Liver (tissue), 9 donors: ENCODE data around the gene UBE2F. TPM values are rescaled to one million over a fixed set of nuclear protein-coding genes. Genes with fewer than 3 reads are reported as not detected.

Experiments
- DNase-seq: peaks from one replicate; pipeline ENCODE4 v3.0.0-alpha.2; 2017; ENCODE audit warnings: low spot score
- H3K27ac ChIP-seq, 2 donors: one replicate each; pipeline ENCODE4 v1.7.0; 2013; ENCODE audit warnings: inconsistent platforms in 2 of 2, low read length in 2 of 2, control low read depth in 1 of 2, low read depth in 1 of 2, mild to moderate bottlenecking in 1 of 2
- H3K27me3 ChIP-seq, 4 donors: one replicate each; pipeline versions ENCODE4 v1.6.1 to v1.7.0; 2013; ENCODE audit warnings: low read length in 3 of 4, inconsistent platforms in 1 of 4, mild to moderate bottlenecking in 1 of 4, moderate library complexity in 1 of 4; ENCODE audit not compliant: control insufficient read depth in 4 of 4, insufficient read depth in 4 of 4
- H3K36me3 ChIP-seq, 4 donors: one replicate each; pipeline versions ENCODE4 v1.6.1 to v1.7.0; 2013; ENCODE audit warnings: low read length in 3 of 4, mild to moderate bottlenecking in 3 of 4, low read depth in 1 of 4, moderate library complexity in 1 of 4; ENCODE audit not compliant: control insufficient read depth in 4 of 4, insufficient read depth in 3 of 4
- H3K4me1 ChIP-seq, 4 donors: one replicate each; pipeline versions ENCODE4 v1.6.1 to v1.7.0; 2013; ENCODE audit warnings: low read length in 3 of 4, mild to moderate bottlenecking in 3 of 4, moderate library complexity in 1 of 4; ENCODE audit not compliant: control insufficient read depth in 4 of 4, insufficient read depth in 4 of 4
- H3K4me3 ChIP-seq, 3 donors: one replicate each; pipeline versions ENCODE4 v1.6.1 to v1.7.0; 2013; ENCODE audit warnings: low read length in 3 of 3, control low read depth in 1 of 3, low read depth in 1 of 3, mild to moderate bottlenecking in 1 of 3
- H3K9ac ChIP-seq, 2 donors: one replicate each; pipeline ENCODE4 v1.7.0; 2013; ENCODE audit warnings: low read length in 2 of 2, mild to moderate bottlenecking in 2 of 2, moderate library complexity in 2 of 2, control low read depth in 1 of 2, low read depth in 1 of 2
- H3K9me3 ChIP-seq, 4 donors: one replicate each; pipeline versions ENCODE4 v1.6.1 to v1.7.0; 2013; ENCODE audit warnings: low read length in 3 of 4; ENCODE audit not compliant: control insufficient read depth in 4 of 4
- EGR1 ChIP-seq, 2 donors: IDR thresholded peaks; 2 replicates each; pipeline ENCODE4 v1.6.1; 2016 to 2018; ENCODE audit warnings: antibody characterized with exemption in 2 of 2, low read depth in 2 of 2
- FOXA2 ChIP-seq: IDR thresholded peaks from 2 replicates; pipeline ENCODE4 v1.6.1; 2016; ENCODE audit warnings: antibody characterized with exemption
- GABPA ChIP-seq, 2 donors: IDR thresholded peaks in 1 of 2; conservative IDR thresholded peaks in 1 of 2; 2 replicates each; pipeline ENCODE4 v1.6.1; 2016; ENCODE audit warnings: antibody characterized with exemption in 2 of 2, mild to moderate bottlenecking in 1 of 2, moderate library complexity in 1 of 2
- HNF4A ChIP-seq, 2 donors: conservative IDR thresholded peaks; 2 replicates each; pipeline ENCODE4 v1.6.1; 2016; ENCODE audit warnings: antibody characterized with exemption in 2 of 2, mild to moderate bottlenecking in 2 of 2
- HNF4G ChIP-seq: IDR thresholded peaks from 2 replicates; pipeline ENCODE4 v1.6.1; 2016; ENCODE audit warnings: antibody characterized with exemption
- NR2F2 ChIP-seq: IDR thresholded peaks from 2 replicates; pipeline ENCODE4 v1.6.1; 2016; ENCODE audit warnings: antibody characterized with exemption
- RAD21 ChIP-seq, 2 donors: IDR thresholded peaks; 2 replicates each; pipeline ENCODE4 v1.6.1; 2016; ENCODE audit warnings: antibody characterized with exemption in 2 of 2, mild to moderate bottlenecking in 2 of 2
- RXRA ChIP-seq, 2 donors: IDR thresholded peaks; 2 replicates each; pipeline ENCODE4 v1.6.1; 2017 to 2018; ENCODE audit warnings: antibody characterized with exemption in 2 of 2, mild to moderate bottlenecking in 1 of 2
- SP1 ChIP-seq: IDR thresholded peaks from 2 replicates; pipeline ENCODE4 v1.6.1; 2018; ENCODE audit warnings: antibody characterized with exemption, mild to moderate bottlenecking
- TAF1 ChIP-seq: conservative IDR thresholded peaks from 2 replicates; pipeline ENCODE4 v1.6.1; 2016; ENCODE audit warnings: antibody characterized with exemption, mild to moderate bottlenecking
- YY1 ChIP-seq: IDR thresholded peaks from 2 replicates; pipeline ENCODE4 v1.6.1; 2016; ENCODE audit warnings: antibody characterized with exemption, mild to moderate bottlenecking
- WGBS: extraction: QIAGEN DNeasy Blood & Tissue Kit; methylation state at CpG from one replicate; pipeline ENCODE4 v1.1.7; 2013; 5-methylcytosine and 5-hydroxymethylcytosine counted together
- polyA plus RNA-seq, 2 donors: library from polyadenylated mRNA; stranded (reverse) in 1 of 2; unstranded in 1 of 2; fragments of 200-250 nt in 1 of 2; fragments of >200 nt in 1 of 2; fragmentation: Nextera tagmentation in 1 of 2; extraction: Ambion mirVana in 1 of 2; gene quantifications; one replicate each; pipeline versions ENCODE4 v1.2.1 to v1.2.3, GENCODE V29; 2013 to 2015
- total RNA-seq, 2 donors: library from RNA; depleted of rRNA; stranded (reverse); fragments of >200 nt; gene quantifications; one replicate each; pipeline ENCODE4 v1.2.3, GENCODE V29; 2014
- TF ChIP-seq, protein P1 (sequence below): IDR thresholded peaks from 2 replicates; pipeline ENCODE4 v1.6.1; 2016; ENCODE audit warnings: antibody characterized with exemption, mild to moderate bottlenecking
- TF ChIP-seq, protein P2 (sequence below): IDR thresholded peaks from 2 replicates; pipeline ENCODE4 v1.6.1; 2016; ENCODE audit warnings: antibody characterized with exemption
- TF ChIP-seq, protein P3 (sequence below): IDR thresholded peaks from 2 replicates; pipeline ENCODE4 v1.6.1; 2016; ENCODE audit warnings: antibody characterized with exemption
- donor health status: healthy.
- donor health status: healthy.
- donor health status: healthy.
- donor health status: healthy.
- donor health status: healthy.

The UBE2F gene
- total and polyA plus RNA-seq, 4 donors, result 30.5 to 55.3 (median 32.1) TPM

DNA sequence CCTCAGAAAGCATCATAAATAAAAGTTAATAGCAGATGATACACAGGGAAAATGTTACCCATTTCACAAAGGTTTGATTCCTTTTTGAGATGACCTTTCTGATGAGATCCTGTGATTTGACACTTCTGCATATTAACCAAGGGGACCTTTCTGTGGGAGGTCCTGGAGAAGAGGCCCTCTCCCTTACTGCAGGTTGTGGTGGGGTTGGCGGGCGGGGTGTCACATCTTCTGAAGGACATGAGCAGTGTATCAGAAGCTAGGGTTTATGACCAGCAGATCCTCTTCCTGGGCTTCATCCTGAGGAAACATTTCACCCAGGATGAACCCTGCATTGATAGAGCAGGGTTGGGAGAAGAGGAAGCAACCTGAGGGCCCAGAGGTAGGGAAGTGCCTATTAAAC lies 56.8 kb downstream of the UBE2F start:
- 98% methylated on average over 2 of the region's 2 CpGs for WGBS
- no peak overlapping the region for H3K27ac ChIP-seq
- no peaks in the 10 kb centered on the region for H3K9me3 ChIP-seq
- H3K4me3 ChIP-seq, result no peak overlapping the region
- no peaks in the 10 kb centered on the region for H3K27me3 ChIP-seq
- H3K9ac ChIP-seq, result no peak overlapping the region
- no peaks in the 10 kb centered on the region for H3K4me1 ChIP-seq
- no peak for DNase-seq
- peaks cover 2 to 17% (median 5%) of the 10 kb centered on the region in 4 donors for H3K36me3 ChIP-seq
- TF ChIP-seq NR2F2 (no peak), RAD21 (IDR thresholded peaks at IDR 0.05) (no peak), GABPA (IDR thresholded peaks at IDR 0.05 in 1 of 2, conservative IDR thresholded peaks at IDR 0.05 in 1 of 2) (no peak), FOXA2 (no peak), RXRA (IDR thresholded peaks at IDR 0.05) (no peak), YY1 (no peak), SP1 (no peak), TAF1 (no peak), EGR1 (IDR thresholded peaks at IDR 0.05; ENCODE audit: low read depth in 2 of 2) (no peak), HNF4A (conservative IDR thresholded peaks at IDR 0.05) (no peak), HNF4G (no peak)
- TF ChIP-seq, protein P1, sequence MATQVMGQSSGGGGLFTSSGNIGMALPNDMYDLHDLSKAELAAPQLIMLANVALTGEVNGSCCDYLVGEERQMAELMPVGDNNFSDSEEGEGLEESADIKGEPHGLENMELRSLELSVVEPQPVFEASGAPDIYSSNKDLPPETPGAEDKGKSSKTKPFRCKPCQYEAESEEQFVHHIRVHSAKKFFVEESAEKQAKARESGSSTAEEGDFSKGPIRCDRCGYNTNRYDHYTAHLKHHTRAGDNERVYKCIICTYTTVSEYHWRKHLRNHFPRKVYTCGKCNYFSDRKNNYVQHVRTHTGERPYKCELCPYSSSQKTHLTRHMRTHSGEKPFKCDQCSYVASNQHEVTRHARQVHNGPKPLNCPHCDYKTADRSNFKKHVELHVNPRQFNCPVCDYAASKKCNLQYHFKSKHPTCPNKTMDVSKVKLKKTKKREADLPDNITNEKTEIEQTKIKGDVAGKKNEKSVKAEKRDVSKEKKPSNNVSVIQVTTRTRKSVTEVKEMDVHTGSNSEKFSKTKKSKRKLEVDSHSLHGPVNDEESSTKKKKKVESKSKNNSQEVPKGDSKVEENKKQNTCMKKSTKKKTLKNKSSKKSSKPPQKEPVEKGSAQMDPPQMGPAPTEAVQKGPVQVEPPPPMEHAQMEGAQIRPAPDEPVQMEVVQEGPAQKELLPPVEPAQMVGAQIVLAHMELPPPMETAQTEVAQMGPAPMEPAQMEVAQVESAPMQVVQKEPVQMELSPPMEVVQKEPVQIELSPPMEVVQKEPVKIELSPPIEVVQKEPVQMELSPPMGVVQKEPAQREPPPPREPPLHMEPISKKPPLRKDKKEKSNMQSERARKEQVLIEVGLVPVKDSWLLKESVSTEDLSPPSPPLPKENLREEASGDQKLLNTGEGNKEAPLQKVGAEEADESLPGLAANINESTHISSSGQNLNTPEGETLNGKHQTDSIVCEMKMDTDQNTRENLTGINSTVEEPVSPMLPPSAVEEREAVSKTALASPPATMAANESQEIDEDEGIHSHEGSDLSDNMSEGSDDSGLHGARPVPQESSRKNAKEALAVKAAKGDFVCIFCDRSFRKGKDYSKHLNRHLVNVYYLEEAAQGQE, result no peak
- TF ChIP-seq, protein P2, sequence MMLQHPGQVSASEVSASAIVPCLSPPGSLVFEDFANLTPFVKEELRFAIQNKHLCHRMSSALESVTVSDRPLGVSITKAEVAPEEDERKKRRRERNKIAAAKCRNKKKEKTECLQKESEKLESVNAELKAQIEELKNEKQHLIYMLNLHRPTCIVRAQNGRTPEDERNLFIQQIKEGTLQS, result no peak
- TF ChIP-seq, protein P3, sequence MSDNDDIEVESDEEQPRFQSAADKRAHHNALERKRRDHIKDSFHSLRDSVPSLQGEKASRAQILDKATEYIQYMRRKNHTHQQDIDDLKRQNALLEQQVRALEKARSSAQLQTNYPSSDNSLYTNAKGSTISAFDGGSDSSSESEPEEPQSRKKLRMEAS, result no peak

DNA sequence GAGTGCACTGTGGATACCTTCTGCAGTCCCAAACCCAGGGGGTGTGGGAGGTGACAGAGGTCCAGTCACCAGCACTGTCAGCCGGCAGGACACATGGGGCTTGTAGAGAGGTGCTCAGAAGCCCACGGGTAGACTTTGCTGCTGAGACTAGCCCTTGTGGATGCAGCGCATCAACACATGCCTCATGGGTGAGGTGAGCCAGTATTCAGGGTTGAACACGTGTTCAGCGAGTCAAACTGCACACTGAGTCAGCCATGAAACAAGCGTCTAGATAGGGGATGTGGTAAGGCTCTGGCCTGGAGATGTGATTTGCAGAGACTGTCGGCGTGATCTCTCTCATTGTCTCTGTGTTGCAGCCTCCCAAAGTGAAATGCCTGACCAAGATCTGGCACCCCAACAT lies 58.2 kb downstream of the UBE2F start:
- TF ChIP-seq, protein P1, result no peak
- H3K9me3 ChIP-seq, result no peaks in the 10 kb centered on the region
- peaks cover 1 to 18% (median 5%) of the 10 kb centered on the region in 4 donors for H3K36me3 ChIP-seq
- H3K27me3 ChIP-seq, result no peaks in the 10 kb centered on the region
- 94% methylated on average over 8 of the region's 8 CpGs for WGBS
- no peak for DNase-seq
- H3K27ac ChIP-seq, result no peak overlapping the region
- no peak overlapping the region for H3K4me3 ChIP-seq
- no peak overlapping the region for H3K9ac ChIP-seq
- no peaks in the 10 kb centered on the region for H3K4me1 ChIP-seq
